H1 (cell line): ENCODE results near the gene C2orf81.

ENCODE experiments used
- SP2 ChIP-seq: IDR thresholded peaks from 2 replicates; pipeline ENCODE4 v1.6.1; 2012; ENCODE audit warnings: mild to moderate bottlenecking, low read length, inconsistent platforms
- TF ChIP-seq, protein P1 (sequence below), 3 experiments: IDR thresholded peaks; 1 replicate in 2 of 3; 2 replicates in 1 of 3; pipeline versions ENCODE4 v1.5.1 to v1.6.1; 2011; ENCODE audit warnings: low read length in 3 of 3, mild to moderate bottlenecking in 3 of 3, inconsistent platforms in 2 of 3, low read depth in 1 of 3, moderate library complexity in 1 of 3; ENCODE audit not compliant: insufficient read depth in 1 of 3; ENCODE audit errors: control extremely low read depth in 1 of 3

DNA sequence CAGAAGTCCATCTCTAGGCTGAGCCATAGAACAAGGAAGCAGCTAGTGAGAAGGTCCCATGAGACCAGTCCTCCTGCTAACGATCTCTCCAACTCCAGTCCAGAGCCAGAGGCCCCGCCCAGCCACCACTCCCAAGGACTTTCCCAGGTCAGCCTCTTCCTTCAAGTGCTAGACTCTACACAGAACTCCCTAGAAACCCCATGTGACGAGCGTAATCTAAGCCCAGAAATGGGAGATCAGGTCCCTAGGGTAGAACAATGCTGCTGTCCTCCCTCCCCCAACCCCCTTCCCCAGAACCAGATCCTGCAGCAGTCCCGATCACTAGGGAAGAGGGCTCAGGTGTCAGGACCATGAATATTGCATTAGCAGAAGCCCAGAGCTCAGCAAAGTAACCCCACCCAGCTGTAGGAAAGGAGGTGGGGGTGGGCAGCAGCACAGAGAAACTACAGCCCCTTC is 48.2 kb downstream of the C2orf81 start:
- TF ChIP-seq, protein P1, sequence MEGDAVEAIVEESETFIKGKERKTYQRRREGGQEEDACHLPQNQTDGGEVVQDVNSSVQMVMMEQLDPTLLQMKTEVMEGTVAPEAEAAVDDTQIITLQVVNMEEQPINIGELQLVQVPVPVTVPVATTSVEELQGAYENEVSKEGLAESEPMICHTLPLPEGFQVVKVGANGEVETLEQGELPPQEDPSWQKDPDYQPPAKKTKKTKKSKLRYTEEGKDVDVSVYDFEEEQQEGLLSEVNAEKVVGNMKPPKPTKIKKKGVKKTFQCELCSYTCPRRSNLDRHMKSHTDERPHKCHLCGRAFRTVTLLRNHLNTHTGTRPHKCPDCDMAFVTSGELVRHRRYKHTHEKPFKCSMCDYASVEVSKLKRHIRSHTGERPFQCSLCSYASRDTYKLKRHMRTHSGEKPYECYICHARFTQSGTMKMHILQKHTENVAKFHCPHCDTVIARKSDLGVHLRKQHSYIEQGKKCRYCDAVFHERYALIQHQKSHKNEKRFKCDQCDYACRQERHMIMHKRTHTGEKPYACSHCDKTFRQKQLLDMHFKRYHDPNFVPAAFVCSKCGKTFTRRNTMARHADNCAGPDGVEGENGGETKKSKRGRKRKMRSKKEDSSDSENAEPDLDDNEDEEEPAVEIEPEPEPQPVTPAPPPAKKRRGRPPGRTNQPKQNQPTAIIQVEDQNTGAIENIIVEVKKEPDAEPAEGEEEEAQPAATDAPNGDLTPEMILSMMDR (IDR thresholded peaks at IDR 0.05; ENCODE audit: control extremely low read depth in 1 of 3, insufficient read depth in 1 of 3, low read depth in 1 of 3, low read length in 3 of 3) = no peak
- no peak for TF ChIP-seq SP2
